HEK293T (cell line): Measurements from ENCODE around the gene OR5B12.

Experiments used
- CTBP1 ChIP-seq: fragments of 450-650 bp; IDR thresholded peaks from 2 replicates; pipeline ENCODE4 v1.6.1; 2016; ENCODE audit warnings: borderline replicate concordance
- ELF4 ChIP-seq: fragments of 450-650 bp; IDR thresholded peaks from 2 replicates; pipeline ENCODE4 v1.6.1; 2017; ENCODE audit warnings: antibody characterized with exemption
- FOXA1 ChIP-seq: fragments of 450-650 bp; IDR thresholded peaks from 2 replicates; pipeline ENCODE4 v1.6.1; 2016; ENCODE audit warnings: mild to moderate bottlenecking
- FOXK2 ChIP-seq: fragments of 450-650 bp; IDR thresholded peaks from 2 replicates; pipeline ENCODE4 v1.6.1; 2016; ENCODE audit warnings: mild to moderate bottlenecking
- FOXM1 ChIP-seq: fragments of 450-650 bp; IDR thresholded peaks from 2 replicates; pipeline ENCODE4 v1.6.1; 2017; ENCODE audit warnings: mild to moderate bottlenecking, borderline replicate concordance
- LEF1 ChIP-seq: fragments of 450-650 bp; IDR thresholded peaks from 2 replicates; pipeline ENCODE4 v1.6.1; 2017; ENCODE audit warnings: mild to moderate bottlenecking, borderline replicate concordance
- PKNOX1 ChIP-seq: fragments of 450-650 bp; IDR thresholded peaks from 2 replicates; pipeline ENCODE4 v1.6.1; 2016
- SP1 ChIP-seq: fragments of 450-650 bp; IDR thresholded peaks from 2 replicates; pipeline ENCODE4 v1.6.1; 2017
- ZNF384 ChIP-seq: fragments of 450-650 bp; IDR thresholded peaks from 2 replicates; pipeline ENCODE4 v1.6.1; 2016

DNA sequence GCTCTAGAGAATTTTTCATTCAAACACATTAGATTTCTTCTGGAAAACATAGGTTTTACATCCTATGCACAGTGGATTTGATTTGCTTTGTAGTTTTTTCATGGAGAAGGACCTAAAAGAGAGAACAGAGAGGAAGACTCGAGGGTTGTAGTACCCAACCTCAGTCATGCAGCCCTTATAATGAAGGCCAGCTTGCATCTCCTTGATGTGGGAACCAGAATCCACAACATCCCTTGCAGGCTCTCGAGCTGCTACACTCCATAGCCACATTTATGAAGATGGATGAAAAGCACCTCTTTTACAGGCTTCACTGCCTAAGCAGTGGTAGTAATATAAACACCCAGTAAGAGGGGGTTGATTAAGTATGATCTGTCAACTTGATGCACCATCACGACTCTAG lies 9.5 kb upstream of the OR5B12 start:
- TF ChIP-seq FOXA1 (no peak), FOXK2 (no peak), SP1 (no peak), ELF4 (no peak), PKNOX1 (no peak), CTBP1 (no peak), FOXM1 (no peak), LEF1 (no peak), ZNF384 (no peak)
